Cortex of kidney (tissue), 1 donor: Measurements from ENCODE around the gene GPATCH3.
"Not testable (repeated sequence)": the region's sequence is repeated elsewhere in the genome, so short reads cannot be mapped to it uniquely, and the experiment has no call there.

Source experiments
- DNase-seq: peaks from one replicate; lab custom pipeline; 2025; lab: John Stamatoyannopoulos, UW

GPATCH3 gene

DNA sequence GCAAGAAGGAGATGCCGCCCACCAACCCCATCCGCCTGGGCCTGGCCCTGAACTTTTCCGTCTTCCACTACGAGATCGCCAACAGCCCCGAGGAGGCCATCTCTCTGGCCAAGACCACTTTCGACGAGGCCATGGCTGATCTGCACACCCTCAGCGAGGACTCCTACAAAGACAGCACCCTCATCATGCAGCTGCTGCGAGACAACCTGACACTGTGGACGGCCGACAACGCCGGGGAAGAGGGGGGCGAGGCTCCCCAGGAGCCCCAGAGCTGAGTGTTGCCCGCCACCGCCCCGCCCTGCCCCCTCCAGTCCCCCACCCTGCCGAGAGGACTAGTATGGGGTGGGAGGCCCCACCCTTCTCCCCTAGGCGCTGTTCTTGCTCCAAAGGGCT lies 36.6 kb downstream of the GPATCH3 start:
- DNase-seq: no peak

DNA sequence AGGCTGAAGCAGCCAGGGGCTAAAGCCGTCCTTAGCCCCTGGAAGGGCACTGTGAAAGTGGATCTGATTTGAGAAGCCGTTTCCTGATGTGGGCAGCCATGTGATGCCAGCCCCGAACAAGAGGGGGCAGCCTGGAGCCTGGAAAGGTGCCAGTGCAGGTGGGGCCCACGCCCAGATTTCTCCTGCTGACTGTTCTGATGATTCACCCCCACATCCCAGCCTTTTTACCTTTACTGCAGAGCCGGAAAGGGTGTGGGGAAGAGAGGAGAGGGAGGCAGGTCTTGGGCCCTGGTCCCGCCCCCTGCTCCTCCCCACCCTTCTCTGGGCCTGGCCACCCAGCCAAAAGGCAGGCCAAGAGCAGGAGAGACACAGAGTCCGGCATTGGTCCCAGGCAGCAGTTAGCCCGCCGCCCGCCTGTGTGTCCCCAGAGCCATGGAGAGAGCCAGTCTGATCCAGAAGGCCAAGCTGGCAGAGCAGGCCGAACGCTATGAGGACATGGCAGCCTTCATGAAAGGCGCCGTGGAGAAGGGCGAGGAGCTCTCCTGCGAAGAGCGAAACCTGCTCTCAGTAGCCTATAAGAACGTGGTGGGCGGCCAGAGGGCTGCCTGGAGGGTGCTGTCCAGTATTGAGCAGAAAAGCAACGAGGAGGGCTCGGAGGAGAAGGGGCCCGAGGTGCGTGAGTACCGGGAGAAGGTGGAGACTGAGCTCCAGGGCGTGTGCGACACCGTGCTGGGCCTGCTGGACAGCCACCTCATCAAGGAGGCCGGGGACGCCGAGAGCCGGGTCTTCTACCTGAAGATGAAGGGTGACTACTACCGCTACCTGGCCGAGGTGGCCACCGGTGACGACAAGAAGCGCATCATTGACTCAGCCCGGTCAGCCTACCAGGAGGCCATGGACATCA lies 37.2 kb downstream of the GPATCH3 start, which contains the start of gene SFN:
Gene SFN, plus strand, starts transcription at position 369 of the 904 bp plus-strand sequence. Its CDS starts 64 bp downstream, at position 433.
- DNase-seq: no peak

DNA sequence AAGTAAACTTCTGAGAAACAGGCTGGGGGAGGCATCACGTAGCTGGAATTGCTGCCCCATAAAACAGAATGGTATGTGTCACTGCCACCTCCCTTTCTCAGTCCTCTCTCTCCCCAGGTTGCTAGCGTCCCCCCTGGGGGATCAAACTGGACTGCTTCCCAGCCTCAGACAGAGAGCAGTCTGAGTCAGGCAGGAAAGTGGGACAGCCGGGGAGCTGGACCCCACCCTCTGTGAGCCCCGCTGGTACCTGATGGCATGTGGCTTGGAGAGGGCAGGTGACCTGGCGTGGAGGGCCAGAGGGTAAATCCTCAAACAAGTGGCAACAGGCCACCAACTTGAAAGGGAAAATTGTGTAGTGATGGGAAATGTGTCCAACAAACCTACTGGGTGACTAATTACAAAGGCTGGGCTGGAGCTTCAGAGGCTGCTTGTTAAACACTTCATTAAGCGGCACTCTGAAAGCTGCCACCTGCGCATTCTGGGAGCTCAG lies 38.3 kb downstream of the GPATCH3 start:
- DNase-seq: no peak

DNA sequence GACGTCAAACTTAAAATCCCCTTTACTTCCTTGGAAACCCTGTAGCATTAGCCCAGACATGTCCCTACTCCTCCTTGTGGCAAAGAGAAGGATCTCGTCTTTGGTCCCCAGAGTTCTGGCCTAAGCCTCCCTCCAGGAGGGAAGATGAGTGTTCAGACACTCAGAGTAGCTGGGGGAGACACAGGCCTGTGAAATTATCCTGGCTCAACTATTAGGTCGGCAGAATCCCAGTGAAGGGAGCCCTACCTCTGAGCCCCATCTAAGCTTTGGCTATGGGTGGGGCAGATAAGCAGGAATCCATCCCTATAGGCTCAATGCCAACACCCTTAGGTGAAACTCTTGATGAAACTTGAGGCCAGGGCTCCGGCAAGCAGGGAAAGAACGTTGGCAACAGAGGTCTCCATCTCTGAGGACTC lies 39.0 kb downstream of the GPATCH3 start:
- DNase-seq: no peak

DNA sequence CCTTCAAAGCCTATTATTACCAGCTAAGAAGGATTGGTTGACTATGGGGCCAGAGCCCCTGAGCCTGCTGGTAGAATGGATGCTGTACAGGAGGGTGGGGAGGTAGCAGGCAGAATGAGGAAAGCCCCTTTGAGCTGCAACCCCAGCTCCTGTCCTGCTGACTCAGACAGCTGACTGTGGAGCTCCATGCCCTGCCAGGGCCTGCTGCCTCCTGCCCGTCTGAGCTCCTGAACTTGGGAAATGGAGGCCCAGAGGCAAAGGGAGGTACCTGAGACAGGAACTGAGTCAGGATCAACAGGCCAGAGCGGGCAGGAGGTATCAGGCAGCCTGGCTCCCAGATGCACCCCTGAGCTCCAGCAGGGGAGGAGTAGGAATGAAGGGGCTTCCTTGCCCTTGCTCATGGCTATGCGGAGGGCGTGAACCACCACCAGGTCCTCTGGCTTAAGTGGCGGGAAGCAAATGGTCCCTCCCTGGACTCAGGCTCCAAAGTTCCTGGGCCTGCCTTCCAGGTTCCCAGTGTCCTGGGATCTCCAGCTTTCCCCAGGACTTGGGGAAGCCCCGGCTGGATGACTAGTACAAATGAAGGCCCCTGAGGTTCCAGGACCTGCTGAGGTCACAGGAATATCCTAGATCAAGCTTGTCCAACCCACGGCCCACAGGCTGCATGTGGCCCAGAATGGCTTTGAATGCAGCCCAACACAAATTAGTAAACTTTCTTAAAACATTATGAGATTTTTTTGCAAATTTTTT lies 41.2 kb downstream of the GPATCH3 start:
- DNase-seq: no peak

DNA sequence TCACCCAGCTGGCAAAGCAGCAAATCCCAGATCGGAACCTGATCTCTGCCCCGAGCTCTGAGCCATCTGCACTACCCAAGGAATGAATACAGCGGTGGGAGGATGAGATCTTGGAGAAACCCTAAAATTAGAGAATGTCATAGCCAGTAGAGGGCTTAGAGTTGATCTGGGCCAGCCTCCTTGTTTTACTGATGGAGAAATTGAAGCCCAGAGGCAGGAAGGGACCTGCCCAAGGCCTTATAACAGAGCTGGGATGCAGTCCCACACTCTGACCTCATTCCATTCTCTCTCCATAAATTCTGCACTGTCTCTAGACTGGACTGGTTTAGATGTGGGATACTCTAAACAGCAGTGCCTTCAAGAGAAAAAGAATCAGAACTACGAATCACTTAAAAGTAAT lies 42.1 kb downstream of the GPATCH3 start:
- DNase-seq: no peak

DNA sequence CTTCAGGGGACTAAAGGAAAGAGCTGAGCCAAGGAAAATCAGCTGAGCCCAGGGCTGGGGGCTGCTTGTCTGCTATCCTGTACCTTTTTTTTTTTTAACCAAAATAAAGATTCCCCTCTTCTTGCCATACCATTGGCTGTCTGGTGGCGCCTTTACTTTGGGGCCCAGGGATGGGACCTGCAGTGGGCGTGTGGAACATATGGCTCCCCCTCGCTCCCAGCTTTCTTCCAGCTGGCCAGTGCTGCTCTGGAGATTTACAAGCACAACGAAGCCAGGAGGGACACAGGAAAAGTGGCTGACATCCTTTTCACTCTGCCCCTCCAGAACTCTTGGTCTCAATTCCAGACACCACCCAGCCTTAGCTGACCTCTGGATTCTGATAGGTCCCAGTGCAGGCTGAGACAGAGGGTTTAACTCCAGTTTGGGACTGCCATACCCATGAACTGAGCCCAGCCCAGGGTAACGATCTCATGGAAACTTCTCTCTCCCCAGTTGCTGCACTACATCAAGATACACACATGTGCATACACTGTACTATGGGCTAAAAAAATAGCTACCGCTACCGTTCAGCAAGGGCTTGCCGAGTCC lies 42.7 kb downstream of the GPATCH3 start:
- DNase-seq: no peak

DNA sequence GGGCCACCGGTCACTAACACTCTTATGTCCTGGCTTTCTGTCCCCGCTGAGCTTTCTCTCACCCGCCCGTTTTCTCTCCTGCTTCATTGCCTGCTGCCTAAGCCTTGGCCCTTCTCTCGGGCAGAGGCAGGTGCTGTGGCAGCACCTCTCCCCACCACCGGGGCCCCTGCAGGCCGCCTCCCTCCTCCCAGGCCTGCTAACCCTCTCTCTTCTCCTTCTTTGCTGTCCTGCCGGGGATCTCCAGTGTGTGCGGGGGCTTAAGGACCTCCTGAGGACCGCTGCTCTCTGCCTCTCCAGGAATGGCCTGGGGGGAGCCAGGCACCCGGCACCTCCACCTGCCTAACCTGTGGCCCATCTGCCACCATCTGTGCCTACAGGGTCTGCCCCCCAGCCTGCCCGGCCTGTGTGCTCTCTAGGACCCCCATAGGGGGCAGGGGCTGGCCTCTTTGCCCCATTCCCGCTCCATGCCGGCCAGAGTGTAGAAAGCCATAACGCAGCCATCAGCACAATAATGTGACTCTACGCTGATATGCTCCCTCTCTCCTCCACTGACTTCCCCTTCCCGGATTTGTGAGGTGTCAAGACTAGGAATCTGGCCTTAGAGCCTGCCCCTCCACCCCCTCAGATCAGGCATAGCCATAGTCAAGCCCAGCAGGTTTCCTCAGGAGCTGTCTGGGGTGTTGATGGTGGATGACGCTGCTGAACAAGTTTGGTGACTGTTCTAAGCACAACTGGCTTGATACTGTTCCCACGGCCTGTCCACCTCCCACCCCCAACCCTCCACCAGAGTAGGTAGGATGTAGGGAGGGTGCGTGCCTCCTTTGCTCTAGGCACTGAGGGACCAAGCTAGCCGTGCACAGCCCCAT lies 43.4 kb downstream of the GPATCH3 start:
- DNase-seq: no peak

DNA sequence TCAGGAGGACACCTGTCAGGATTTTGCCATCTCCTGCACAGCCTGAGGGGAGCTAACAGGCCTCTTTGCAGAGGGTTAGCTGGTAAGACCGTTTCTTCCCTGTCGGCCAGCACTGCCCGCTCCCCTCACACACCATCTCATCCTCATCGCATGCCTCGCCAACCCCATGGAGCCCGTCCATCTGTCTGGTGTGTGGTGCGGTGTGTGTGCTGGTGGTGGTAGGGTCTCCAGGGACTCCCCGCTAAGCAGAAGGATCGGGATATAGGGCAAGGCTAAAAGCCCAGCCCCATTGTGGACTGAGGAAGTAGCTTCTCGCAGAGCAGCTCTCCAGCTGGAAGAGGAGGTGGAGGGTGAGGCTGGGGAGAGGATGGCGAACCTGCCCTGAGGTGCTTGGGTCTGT lies 44.1 kb downstream of the GPATCH3 start:
- DNase-seq: no peak

DNA sequence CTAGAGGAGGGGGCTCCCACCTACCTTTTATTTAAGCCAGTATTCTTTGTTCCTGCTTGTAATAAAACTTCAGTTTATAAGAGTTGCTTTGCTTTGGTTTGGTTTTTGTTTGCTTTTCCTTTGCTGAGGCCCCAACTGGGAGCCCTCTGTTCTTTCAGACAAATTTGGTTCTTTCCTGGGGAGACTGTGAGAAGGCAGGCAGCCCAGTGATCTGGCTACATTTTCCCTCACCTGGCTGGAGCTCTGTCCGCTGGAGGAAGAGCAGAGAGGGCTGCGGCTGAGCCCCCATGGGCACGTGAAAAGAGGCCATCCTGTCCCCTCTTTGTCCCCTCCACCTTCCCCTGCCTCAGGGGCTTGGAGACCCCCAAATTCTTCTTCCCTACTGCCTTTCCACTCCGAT lies 44.6 kb downstream of the GPATCH3 start:
- DNase-seq: no peak

DNA sequence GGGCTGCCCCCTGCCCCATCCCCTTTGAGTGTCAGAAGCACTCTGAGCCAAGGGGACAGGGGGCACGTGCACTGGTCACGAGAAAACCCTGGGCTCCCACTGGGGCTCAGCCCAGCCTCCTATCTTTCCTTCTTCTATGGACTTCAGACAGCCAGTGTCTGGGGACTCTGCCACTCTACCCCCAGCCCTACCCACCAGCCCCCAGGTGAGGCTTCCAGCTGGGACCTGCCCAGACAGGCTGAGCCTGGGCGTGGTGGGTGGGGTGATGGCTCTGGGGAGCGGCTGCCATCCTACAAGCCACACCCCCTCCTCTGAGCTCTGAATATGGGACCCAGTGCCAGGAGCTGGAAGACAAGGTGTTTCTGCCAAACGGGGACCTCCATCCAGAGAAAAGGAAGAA lies 45.4 kb downstream of the GPATCH3 start:
- no peak for DNase-seq

DNA sequence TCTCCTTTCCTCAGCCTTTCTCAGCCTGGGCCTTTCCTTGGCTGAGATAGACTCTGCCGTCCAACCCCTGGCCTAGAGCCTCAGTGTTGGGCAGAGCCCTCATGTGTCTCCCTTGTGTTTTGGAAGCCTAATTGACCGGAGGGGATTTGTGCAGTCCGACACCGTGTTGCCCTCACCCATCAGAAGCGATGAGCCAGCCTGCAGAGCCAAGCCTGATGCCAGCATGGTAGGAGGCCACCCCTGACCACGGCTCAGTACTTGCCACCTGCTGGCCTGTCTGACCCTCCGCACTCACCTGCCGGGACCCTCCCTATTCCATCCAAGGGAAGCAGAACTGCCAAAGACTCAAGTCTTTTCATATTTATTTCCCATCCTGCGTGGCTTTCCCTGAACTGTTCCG lies 46.7 kb downstream of the GPATCH3 start:
- DNase-seq: no peak

DNA sequence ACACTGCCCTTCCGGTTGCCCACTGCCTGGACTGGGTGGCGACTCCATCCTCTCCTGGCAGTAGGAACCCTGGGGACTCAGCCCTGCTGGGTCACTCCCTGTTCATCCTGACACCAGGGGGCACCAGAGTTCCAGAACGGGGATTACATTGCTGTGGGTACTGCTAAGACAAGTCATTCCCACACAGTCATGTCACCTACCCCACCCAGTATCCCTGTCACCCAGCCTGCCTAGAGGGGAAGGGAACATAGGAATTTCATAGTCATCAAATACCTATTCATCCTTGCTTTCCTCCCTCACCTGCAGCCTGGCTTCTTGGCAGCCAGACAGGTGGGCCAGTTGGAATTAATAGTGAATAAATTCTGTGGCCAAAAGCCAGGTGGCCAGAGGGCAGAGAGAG lies 47.1 kb downstream of the GPATCH3 start:
- DNase-seq: no peak

DNA sequence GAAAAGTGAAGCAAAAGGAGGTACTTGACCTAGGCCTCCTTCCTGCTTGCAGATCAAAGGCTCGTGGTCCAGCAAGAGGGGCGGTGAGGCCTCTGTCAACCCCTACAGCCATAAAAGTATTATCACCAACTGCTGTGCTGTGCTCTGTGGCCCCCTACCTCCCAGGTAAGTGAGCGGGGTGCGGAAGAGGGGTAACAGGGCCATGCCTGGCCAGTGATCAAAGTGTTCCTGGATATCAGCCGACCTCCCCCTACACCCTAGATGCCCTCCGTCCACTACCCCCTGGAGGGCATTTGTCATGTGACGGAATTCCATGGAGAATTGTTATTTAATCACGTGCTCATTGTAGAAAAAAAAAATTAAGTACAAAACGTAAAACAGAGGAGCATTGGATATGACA lies 47.6 kb downstream of the GPATCH3 start:
- DNase-seq: no peak

DNA sequence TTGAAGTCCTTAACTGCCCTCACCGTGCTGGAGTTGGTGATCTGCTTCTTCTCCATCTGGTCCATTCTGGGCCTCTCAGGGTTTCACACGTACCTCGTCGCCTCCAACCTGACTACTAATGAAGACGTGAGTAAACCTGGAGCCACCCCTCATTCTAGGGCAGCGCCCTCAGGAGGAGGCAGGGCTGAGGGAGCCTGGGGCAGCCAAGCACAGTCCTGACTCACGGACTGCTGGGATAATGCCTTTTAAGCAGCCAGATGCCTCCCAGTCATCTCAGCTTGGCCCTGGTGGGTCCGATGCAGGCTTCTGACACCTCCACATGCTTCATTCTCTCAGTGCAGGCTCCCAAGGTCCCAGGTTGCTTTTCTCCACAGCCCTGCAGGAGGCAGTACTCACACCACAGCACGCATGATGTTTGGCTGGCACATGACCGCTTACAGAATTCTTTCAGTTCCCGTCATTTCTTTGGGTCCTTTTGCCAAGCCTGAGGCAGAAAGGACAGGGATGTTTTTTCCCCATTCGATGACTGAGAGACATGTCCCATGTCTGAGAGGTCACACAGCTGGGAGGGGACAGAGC lies 49.1 kb downstream of the GPATCH3 start:
- no peak for DNase-seq

DNA sequence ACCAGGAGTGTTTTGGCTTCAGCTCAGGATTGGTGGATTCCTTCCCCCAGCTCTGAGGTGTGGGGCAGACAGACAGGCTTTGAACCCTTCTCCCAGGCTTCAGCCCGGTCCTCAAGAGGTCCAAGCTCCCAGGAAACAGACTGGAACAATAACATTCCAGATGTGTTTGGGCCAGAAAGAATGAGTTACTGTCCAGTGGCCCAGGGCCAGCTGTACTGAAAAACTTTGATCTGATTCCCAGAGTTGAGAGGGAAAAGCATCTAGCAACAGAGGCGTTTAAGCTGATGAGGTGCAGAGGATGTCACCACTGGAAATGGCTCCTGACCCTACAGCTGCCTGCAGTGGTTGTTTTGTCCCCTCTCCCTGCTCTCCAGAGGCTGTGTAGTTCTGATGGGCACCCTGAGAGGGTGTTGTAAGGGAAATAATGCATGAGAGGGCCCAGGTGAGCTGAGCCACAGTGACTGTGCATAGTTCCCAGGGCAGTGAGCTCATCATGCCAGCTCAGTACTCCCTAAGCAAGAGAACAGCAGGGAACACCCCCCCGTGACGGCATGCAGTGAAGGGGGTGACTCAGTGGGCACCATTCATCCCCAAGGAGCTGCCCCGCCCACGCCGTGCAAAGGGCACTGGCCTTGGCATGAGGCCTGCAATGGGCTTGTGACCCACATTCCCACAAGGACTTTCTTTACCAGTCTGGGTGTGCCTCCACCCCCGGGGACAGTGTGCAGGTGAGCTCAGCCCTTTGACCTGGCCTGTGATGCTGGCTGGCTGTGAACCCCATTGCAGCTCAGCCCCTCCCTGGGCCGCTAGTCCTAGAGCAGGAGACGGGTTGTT lies 51.1 kb downstream of the GPATCH3 start:
- DNase-seq: no peak

DNA sequence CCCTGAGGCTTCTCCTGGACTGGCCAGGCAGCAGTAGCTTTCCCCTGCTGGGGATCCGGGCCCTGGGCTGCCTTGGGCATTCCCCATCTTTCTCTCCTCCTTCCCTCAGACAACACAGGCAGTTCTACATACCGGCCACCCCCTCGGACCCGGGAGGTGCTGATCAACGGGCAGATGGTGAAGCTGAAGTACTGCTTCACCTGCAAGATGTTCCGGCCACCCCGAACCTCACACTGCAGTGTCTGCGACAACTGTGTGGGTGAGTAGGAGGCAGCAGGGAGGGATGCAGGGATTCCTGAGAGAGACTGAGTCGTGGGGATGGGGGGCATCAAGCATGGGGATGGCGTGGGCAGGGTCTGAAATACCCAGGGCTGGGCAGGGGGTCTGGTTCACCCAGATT lies 51.8 kb downstream of the GPATCH3 start:
- DNase-seq: no peak

DNA sequence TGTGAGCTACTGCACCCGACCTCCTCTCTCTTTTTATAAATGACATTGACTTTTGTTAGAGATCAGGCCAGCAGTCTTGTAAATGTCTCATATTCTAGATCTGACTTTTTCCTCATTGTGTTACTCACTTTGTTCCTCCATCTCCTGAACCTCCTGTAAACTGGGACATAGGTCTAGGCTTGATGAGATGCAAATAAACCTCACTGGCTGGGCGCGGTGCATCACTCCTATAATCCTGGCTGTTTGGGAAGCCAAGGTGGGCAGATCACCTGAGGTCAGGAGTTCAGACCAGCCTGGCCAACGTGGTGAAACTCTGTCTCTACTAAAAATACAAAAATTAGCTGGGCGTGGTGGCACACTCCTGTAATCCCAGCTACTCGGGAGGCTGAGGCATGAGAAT lies 52.4 kb downstream of the GPATCH3 start:
- not testable (repeated sequence) for DNase-seq

DNA sequence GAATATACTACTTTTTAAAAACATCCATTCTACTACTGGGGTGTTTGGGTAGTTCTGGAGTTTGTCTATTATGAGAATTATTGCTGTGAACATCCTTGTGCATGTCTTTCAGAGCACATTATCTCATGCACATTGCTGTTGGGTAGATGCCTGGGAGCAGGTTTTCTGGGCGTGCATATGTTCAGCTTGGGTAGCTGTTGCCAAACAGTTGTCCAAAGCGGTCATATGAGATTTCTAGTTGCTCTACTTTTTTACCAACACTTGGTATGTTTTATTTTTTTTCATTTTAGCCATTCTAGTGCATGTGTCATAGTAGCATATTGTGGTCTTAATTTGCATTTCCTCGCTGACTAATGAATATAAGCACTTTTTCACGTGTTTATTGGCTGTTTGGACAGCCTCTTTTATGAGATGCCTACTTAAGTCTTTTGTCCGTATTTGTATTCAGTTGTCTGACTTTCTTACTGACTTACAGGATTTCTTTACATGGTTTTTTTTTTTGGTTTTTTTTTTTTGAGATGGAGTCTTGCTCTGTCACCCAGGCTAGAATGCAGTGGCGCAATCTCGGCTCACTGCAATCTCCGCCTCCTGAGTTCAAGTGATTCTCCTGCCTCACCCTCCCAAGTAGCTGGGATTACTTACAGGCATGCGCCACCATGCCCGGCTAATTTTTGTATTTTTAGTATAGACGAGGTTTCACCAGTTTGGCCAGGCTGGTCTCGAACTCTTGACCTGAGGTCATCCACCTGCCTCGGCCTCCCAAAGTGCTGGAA lies 55.7 kb downstream of the GPATCH3 start:
- no peak for DNase-seq
